NCI-H2029 treated with DMSO at 0.1 percent for 48 hours (cell line): ENCODE results near the gene SHISA9.
A peak's percentile ranks its signal among the peaks of the same experiment; 100 is the strongest.
"Not testable (repeated sequence)": the region's sequence is repeated elsewhere in the genome, so short reads cannot be mapped to it uniquely, and the experiment has no call there.

ENCODE experiments used
- DNase-seq: peaks from one replicate; lab custom pipeline; 2025; lab: John Stamatoyannopoulos, UW

SHISA9 gene

DNA sequence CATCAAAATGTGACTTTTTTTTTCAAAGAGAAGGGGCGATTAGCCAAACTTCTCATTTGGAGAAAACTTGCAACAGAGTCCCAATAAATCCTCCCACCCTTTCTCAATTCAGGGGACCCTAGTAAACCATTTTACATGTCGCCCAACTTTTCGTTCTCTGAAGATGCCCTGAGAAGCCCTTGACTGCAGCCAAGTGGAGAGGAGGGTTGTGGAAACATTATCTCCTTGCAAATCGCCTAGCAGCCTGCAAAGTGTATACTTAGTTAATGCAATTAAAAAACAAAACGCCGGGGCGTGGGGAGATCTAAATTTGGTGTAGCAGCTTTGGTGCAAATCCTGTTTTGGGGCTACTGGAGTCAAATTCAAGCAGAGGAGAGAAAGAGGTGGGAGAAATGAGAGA lies 1.2 kb upstream of the SHISA9 start:
- DNase-seq, result no peak

GRCh38 chr16:12900599-12901203 lies 697 bp upstream of the SHISA9 start:
- no peak for DNase-seq

- DNase-seq, result peak; percentile 6
These were observed 198 bp upstream of the SHISA9 start for GRCh38 chr16:12901204-12901596.

- no peak for DNase-seq
These were observed 1.3 kb downstream of the SHISA9 start for GRCh38 chr16:12902511-12903372.

DNA sequence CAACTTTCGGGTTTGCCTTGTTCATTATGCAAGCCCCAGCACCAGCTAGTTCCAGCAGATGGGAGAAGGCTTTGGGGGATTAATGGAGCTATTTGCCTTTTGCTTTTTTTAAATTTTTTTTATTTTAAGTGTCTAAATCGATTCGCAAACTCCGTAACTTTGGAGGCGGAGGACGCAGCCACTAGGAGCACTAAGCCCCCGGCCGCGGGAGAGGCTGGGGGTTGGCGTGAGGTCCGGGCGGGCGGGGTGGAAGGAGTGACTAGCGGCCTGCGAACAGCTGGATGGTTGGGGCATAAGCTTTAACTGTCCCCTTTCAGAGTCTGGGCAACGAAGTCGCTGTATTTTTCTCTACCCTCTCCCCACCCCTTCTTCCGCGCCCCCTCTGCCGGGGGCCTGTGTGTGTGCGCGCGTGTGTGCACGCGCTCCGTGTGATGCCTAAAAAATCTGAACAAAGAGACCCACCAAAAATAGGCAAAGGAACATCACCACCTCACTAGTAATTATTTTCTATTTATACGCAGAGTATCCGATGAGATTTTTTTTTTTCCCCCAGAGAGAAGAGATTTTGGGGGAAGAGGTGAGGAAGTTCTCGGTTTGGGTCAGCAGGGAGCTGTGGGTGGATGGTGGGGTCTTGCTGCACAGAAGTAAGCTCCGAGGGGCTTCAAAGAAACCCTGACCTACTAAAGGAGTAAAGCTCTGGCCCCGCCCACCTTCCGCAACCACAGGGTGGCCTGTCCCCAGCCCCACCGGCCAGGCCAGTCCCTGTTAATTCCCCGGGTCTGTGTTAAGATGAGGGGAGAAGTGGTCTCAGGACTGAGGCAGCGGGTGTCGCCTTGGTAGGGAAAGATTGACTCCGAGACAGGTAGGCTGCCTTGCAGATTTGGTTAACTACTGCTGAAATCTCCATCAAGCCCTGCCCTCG lies 2.3 kb downstream of the SHISA9 start:
- no peak for DNase-seq

DNA sequence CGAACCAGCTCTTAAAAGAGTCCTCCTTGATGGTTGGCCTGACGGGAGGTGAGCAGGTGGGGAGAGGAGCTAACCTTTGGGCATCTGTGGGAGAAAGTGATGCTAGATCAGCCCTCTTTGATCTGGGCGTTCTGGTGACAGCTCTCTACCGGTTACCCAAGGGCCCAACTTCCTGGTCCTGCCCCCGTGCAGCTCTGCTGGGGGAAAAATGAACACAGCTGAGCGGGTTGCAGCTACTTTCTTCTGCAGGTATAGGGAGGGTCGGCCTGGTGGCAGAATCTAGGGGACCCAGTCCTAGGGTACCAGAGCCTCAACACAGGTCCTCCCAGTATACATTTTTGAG lies 2.9 kb downstream of the SHISA9 start:
- no peak for DNase-seq

- no peak for DNase-seq
These were observed 4.9 kb downstream of the SHISA9 start for GRCh38 chr16:12906271-12906670.

- no peak for DNase-seq
These were observed 5.5 kb downstream of the SHISA9 start for GRCh38 chr16:12906765-12907516.

DNA sequence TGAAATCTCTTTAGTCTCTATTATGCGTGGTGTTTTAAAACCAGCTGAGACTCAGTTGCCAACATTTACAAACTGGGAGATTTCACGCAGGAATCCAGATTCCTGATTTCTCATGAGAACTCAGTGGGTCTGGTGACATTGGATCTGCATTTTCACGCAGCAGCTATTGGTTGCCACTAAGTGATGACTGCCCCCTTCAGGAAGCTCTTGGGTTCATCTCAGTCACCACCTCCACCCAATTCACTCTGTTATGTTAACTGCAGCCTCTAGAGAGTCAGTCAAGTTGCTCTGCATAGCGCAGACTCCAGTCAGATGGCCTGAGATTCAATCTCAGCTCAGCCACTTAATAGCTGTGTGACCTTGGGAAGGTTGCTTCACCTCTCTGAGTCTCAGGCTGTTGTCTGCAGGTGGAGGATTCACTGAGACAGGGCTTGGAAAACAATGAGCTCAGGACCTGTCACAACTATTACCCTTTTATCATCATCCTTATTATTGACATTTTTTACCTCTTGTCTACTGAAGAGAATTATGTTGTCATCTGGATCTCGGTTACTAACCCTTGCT lies 6.4 kb downstream of the SHISA9 start:
- DNase-seq, result no peak

DNA sequence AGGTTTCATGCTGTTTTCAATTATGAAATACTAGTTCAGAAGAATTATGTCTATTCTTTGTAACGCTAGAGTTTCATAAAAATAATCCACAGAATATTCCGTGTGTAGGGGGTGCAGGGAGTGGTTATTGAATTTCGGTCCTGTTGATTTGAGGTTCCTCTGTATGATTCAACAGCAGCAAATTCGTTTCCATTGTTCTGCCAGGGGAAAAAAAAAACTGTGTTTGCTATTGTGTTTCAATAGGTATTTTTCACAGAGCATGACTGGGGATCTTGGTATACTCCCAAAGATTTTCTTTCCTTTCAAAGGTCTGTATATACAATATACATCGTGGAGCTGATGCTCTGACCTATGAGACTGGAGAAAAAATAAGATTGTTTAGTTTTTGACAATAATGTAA lies 15.8 kb downstream of the SHISA9 start:
- DNase-seq, result no peak

DNA sequence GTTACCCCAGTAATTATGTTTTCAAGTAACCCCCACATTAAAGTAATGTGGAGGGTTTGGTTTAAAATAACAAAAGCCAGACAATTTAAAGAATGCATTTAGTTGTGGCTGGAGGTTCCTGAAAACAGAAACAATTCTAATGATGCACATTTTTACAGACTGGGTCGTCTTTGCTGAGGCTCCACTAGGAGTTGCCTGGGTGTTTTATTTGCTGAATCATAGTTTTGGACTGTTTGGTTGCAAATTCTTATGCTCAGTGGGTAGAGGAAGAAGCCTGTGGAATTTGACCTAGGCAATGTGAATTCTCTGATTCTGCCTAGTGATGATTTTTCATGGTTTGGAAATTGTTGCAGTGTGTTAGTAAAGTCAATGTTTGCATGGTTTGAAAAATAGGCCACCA lies 16.3 kb downstream of the SHISA9 start:
- no peak for DNase-seq

GRCh38 chr16:12920739-12921138 lies 19.3 kb downstream of the SHISA9 start:
- no peak for DNase-seq

- not testable (repeated sequence) for DNase-seq
These were observed 22.2 kb downstream of the SHISA9 start for GRCh38 chr16:12923640-12924039.

GRCh38 chr16:12925026-12925800 lies 23.8 kb downstream of the SHISA9 start:
- DNase-seq, result no peak

DNA sequence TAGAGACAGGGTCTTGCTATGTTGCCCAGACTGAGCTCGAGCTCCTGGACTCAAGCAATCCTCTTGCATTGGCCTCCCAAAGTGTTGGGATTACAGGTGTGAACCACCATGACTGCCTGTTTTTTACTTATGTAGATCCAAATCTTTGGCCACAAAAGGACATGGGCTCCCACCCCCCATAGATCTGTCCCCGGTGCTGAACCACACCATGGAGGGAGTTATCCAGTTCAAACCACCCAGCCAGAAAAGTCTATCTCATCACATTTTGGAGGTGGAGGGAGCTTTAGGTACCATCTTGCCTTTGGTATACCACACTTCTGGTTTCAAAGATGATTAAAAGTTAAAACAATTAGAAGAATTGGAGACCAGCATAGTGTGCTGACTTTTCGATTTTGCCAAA lies 26.2 kb downstream of the SHISA9 start:
- no peak for DNase-seq

DNA sequence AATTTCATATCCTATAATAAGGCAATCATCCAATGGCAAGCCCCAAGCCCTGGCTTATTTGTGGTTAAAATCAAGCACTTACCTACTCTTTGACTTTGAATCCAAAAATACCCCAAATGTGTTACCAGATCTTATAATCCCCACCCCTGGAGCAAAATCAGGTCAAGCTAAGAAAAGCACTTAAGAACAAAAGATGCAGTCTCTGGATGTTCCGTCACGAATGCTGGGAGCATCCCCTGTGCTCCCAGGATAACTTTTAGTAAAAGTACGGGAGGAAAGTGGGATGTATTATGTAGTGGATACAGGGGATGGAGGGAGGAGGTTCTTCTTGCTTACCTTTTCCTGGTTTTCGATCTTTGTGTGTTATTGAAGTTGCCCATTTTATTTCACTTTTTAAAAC lies 29.5 kb downstream of the SHISA9 start:
- no peak for DNase-seq

GRCh38 chr16:12936391-12936790 lies 35.0 kb downstream of the SHISA9 start:
- DNase-seq, result no peak

DNA sequence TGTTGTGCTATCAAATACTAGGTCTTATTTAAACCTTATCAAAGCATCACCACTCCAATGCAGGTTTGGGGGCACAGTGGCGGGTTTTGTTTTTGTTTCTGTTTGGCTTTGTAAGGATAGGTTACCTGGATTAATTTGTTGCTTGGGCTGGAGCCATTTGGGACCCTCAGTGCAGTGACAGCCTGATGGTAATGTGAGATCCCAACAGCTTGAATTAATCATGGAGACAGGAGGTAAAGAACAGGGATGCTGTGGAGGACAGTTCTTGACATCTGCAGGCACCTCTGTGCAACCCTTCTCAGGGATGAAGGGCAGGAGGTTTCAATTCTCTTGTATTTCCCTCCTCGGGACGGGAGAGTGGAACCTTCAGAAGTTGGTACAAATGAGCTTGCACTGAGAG lies 40.5 kb downstream of the SHISA9 start:
- no peak for DNase-seq

DNA sequence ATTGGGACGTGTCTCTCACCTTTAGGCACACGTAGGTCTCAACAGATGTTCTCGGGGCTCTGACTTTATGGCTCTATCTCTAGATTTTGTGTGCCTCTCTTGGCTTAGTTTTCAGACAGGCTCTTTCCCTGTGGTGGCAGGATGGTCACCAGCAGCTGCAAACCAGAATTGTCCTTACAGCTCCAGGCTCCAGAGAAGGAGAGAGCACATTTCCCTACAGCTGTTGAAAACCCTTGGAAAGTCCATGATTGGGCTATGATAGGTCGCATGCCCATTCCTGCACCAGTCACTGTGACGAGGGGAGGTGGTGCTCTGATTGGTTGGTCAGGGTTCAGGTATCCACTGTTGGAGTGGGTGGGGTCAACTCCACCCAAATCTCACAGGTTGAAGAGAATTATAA lies 41.5 kb downstream of the SHISA9 start:
- DNase-seq, result no peak

DNA sequence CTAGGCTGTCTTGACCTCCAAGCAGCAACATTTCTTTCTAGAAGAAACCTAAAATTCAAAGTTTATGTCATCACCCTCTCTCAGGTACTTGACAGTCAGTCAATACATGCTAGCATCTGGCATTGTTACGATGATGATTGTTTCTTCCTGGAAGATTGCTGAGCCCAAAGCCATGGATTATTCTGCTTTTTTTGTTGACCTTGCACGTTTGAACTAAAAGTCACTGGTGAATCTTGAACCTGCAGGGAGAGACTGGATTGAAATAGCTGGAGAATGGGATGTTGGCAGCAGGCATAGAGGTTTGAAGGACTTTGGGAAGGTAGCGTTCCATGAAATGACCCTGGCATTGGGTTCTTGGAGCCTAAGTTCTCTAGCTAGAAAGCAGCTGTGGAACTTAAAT lies 42.9 kb downstream of the SHISA9 start:
- DNase-seq, result no peak

- peak; percentile 27 for DNase-seq
These were observed 50.0 kb downstream of the SHISA9 start for GRCh38 chr16:12951392-12951791.
